Left renal pelvis (tissue), 4 donors: ENCODE results near the gene BACH2. TPM values are rescaled to one million over a fixed set of nuclear protein-coding genes. Genes with fewer than 3 reads are reported as not detected.
"Not testable (repeated sequence)": the region's sequence is repeated elsewhere in the genome, so short reads cannot be mapped to it uniquely, and the experiment has no call there.

Experiments used
- DNase-seq, 4 donors: peaks; one replicate each; pipeline ENCODE4 v3.0.0-alpha.2; 2013; ENCODE audit warnings: low read depth in 4 of 4, low spot score in 3 of 4
- polyA plus RNA-seq, 4 donors: library from polyadenylated mRNA; unstranded; fragments of 120-200 nt; gene quantifications; one replicate each; pipeline ENCODE4 v1.2.1, GENCODE V29; 2013; ENCODE audit not compliant: insufficient read length in 4 of 4

The BACH2 gene
- polyA plus RNA-seq, 4 donors = 9.0 to 11.5 (median 10.7) TPM

GRCh38 chr6:90218959-90219208 is 77.8 kb downstream of the BACH2 start:
- peak in 1 of 4 donors; percentile 47 for DNase-seq

DNA sequence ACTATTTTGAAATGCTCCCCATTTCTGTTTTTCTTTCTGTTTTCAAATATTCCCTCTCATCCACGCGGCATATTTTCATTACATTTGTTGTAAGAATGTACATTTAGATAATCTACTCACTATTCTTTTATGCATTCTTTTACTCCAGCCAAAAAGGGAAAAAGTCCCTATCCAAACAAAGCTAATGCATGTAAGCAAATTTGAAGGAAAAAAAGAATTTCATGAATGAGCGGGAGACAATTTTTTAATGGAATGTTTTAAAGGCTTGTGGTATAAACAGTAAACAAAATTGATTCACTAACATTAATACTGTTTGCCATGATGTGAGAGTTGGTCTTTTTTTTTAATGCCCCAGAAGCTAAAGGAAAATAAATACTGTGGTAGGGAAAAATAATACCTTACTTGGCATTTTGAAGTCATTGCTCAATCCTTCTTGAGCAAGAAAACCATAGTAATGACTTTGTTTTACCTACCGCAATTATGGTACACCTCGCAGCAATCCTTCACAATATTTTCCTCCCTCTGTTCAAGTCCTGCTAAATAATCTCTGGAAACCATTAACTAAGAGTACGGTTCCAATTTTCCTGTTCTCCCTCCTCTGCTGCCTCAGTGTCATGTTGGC is 79.0 kb downstream of the BACH2 start:
- DNase-seq = no peak

GRCh38 chr6:90216072-90216977 is 80.3 kb downstream of the BACH2 start:
- DNase-seq = peak; percentile 70 to 86 (median 79)

GRCh38 chr6:90214966-90215365 is 81.7 kb downstream of the BACH2 start:
- DNase-seq = no peak

- DNase-seq = no peak
These were observed 82.2 kb downstream of the BACH2 start for GRCh38 chr6:90214461-90214860.

DNA sequence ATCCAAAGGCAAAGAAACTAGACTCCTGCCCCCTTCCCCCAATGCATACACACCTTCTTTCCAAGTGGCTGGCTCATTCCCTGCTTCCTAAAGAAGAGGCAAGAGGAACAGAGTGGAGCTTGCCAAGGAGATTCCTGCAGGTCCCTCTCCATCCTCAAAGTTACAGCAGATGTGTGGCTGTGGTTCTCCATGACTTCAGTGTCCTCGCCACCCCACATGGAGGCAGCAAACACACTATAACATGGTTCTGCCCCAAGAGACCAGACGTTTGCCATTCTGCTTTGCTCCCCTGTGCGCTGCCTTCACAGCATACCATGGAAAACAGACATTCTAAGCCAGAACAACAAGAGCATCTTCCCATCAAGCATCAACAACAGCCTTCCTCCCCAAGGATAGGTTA is 84.4 kb downstream of the BACH2 start:
- no peak for DNase-seq

DNA sequence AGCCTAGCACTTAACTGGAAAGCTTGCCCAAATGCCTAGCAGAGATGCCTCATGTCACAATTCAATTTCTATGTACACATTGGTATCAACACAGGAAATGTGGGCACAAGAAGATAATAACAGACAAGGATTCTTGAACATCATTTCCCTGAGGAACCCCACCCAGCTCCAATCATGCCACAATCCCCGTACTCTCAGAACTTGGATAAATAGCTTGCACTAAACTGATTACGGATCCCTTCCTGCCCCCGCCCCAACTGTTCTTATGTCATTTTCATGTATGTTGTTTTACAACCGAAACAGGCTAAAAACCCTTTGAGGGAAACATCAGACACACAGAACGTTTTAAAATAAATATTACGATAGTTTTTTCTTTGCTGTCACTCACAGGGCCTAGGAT is 87.1 kb downstream of the BACH2 start:
- DNase-seq = no peak

DNA sequence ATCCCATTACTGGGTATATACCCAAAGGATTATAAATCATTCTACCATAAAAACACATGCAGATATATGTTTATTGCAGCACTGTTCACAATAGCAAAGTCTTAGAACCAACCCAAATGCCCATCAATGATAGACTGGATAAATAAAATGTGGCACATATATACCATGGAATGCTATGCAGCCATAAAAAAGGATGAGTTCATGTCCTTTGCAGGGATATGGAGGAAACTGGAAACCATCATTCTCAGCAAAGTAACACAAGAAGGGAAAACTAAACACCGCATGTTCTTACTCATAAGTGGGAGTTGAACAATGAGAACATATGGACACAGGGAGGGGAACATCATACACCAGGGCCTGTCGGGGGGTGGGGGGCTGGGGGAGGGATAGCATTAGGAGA is 88.0 kb downstream of the BACH2 start:
- not testable (repeated sequence) for DNase-seq

DNA sequence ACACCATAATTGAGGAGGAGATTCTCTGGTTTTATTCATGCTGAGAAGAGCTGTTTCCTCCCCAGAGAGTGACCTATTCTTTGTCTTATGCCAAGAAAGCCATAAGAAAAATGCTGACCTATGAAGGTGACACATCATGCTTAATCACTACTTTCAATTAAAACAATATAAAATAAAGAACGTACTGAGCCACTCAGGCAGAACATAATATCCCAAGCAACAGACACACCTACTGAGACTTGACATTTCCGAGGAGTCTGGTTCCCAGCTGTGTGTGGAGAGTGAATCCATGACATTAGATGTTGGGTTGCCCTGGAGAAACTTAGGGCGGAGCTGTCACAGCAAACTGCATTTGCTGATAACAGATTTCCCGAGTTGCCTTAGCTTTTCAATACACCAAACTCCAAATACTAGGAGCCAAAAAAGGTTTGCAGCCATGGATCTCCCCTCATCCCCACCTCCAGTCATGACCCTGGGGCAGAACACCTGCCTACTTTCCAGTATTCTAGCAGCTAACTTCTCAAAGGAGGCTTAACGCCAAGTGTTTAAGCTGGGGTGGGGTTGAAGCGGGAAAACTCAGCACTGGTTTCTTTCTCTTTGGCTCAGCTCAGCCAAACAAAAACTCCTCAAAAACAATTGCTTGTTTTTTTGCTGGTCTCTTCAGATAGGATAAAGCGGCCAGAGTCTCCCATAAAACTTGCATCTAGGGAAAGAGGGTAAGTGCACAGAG is 92.2 kb downstream of the BACH2 start:
- DNase-seq = no peak

GRCh38 chr6:90203672-90204071 is 93.0 kb downstream of the BACH2 start:
- no peak for DNase-seq

DNA sequence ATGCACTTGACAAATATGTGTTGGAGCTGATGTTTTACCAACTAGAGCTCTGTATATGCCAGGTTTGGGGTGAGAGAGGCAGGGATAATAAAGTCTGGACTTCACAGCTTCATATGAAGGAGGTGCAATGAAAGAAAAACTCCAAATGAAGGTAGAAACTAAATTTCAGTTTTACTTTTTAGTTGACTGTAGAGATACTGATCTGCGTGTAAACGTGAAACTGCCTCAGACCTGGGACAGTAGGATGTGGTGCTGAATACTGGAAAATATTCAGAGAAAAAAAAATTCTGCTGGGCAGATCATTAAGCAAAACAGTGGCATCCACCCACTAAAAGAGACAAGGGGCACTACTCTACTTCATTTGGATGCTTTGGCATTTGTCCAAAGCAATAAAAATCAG is 94.5 kb downstream of the BACH2 start:
- DNase-seq = no peak

DNA sequence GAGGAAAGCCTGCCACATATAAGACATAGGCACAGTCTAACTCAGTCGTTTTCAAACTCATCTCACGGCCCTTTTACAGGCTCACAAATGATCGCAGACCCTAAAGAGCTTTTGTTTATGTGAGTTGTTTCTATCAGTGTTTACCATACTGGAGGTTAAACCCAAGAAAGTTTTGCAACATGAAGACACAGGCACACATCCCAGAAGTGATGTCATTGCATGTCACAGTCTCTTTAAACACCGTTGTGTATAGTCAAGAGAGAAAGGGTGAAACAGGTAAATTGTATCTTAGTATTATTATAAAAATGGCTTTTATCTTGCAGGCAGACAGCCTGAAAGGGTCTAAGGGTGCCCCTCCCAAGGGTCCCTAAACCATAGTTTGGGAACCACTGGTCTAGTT is 96.7 kb downstream of the BACH2 start:
- no peak for DNase-seq

- DNase-seq = no peak
These were observed 97.8 kb downstream of the BACH2 start for GRCh38 chr6:90198758-90199425.

GRCh38 chr6:90197854-90198496 is 98.7 kb downstream of the BACH2 start:
- DNase-seq = no peak

DNA sequence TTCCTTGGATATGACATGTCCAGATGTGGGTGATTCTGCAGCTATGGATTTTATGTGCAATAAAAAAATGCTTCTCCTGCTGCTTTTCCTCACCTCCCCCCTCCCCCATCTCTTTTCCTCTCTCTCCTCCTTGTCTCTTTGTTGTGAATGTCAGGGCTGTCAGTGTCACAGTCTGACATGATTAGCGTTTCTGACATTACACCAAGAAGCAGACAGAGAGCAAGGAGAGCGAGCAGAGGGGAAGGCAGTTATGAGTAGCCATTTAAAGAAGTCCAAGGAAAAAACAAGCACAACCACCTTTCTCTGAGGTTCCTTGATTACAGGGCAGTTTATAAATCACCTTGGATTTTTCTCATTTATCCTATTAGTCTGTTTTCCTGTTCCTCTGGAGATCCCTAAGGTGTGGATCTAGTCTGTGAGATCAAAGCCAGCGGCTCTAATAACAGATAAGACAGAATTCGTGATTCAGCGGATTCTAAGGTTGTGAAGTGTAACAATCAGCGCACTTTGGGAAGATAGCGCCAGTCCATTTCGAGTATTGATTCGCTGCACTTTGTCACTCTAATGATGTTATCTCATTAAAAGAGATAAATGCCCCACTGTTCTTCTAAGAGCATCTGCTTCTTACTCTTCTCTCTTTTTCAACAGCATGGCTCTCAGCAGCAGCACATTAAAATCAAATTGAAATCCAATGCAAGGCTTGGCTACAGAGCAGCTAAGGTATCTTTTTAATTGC is 101.4 kb downstream of the BACH2 start:
- DNase-seq = no peak

- no peak for DNase-seq
These were observed 102.2 kb downstream of the BACH2 start for GRCh38 chr6:90194371-90194841.

DNA sequence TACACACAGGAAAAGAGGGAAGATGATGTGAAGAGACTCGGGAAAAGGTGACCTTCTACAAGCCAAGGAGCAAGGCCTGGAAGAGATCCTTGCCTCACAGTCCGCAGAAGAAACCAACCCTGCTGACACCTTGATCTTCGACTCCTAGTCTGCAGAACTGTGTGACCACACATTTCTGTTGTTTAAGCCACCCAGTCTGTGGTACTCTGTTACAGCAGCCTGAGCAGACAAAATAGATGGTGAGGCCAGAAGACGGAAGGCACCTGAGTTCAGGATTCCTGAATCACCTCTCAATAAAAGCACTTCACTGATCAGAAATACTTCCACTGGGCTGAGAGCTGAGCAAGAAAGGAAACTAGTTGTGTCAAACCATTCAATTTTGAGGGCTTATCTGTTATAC is 103.3 kb downstream of the BACH2 start:
- no peak for DNase-seq

- DNase-seq = no peak
These were observed 103.8 kb downstream of the BACH2 start for GRCh38 chr6:90192857-90193256.

DNA sequence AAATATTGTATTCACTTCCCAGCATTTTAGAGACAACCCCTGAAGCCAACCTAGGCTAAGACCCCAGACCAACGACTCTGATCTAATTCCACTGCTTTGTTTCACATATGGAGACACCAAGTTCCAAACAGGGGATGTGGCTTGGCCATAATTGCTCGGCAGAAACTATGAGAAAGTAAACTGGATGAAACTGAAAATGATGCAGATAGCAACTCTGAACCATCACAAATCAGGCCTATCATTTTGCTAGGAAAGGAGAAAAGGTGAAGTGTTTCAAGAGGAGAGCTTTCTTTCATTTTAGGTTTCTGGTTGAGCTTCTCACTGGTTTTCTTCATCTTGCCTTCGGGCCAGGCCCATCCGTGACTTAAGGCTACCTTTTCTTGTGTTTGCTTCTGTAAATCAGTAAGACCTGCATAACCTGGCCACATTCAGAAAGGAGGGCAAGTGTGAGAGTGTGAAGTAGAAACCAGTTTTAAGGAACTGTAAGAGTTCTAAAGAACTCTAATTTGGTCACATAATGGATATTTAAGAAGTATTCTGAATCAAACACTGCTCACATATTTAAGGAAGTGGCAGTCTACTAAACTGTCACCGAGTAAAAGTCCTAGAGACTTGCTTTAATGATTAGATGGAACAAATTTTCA is 105.8 kb downstream of the BACH2 start:
- DNase-seq = no peak
